Right lobe of liver (tissue), 4 donors: ENCODE measurements around the gene ZNF341.

Experiments used
- POLR2A ChIP-seq: fragments of 450-650 bp; IDR thresholded peaks from one replicate; pipeline ENCODE4 v1.6.1; 2017; ENCODE audit warnings: antibody characterized with exemption, mild to moderate bottlenecking
- TF ChIP-seq, protein P1 (sequence below), 4 donors: fragments of 200-600 bp in 3 of 4; fragments of 450-650 bp in 1 of 4; IDR thresholded peaks; one replicate each; pipeline versions ENCODE4 v1.5.1 to v1.8.0; 2016 to 2022; ENCODE audit warnings: antibody characterized with exemption in 4 of 4, mild to moderate bottlenecking in 2 of 4
- donor health status: DM: no; HTN: no; CAD: no.
- donor health status: DM: no; HTN: no; CAD: no.
- donor health status: DM: no; HTN: yes; CAD: no.

DNA sequence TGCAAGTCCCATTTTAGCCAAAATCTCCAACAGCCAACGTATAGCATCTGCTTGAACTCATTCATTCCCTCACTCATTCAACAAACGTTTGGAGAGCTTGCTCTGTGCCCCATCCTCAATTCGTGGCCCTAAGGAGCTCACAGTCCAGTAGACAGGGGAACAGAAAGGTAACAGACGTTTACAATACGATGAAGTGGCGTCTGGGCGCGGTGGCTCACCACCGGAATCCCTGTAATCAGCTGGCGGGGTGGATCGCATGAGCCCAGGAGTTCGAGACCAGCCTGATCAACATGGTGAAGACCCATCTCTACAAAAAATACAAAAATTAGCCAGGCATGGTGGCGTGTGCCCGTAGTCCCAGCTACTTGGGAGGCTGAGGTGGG lies 44.8 kb upstream of the ZNF341 start:
- TF ChIP-seq, protein P1, sequence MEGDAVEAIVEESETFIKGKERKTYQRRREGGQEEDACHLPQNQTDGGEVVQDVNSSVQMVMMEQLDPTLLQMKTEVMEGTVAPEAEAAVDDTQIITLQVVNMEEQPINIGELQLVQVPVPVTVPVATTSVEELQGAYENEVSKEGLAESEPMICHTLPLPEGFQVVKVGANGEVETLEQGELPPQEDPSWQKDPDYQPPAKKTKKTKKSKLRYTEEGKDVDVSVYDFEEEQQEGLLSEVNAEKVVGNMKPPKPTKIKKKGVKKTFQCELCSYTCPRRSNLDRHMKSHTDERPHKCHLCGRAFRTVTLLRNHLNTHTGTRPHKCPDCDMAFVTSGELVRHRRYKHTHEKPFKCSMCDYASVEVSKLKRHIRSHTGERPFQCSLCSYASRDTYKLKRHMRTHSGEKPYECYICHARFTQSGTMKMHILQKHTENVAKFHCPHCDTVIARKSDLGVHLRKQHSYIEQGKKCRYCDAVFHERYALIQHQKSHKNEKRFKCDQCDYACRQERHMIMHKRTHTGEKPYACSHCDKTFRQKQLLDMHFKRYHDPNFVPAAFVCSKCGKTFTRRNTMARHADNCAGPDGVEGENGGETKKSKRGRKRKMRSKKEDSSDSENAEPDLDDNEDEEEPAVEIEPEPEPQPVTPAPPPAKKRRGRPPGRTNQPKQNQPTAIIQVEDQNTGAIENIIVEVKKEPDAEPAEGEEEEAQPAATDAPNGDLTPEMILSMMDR (IDR thresholded peaks at IDR 0.05), result no peak
- TF ChIP-seq POLR2A, result no peak
